Measurements from ENCODE around the gene LSAMP. TPM values are rescaled to one million over a fixed set of nuclear protein-coding genes. Genes with fewer than 3 reads are reported as not detected.

Gene LSAMP
- polyA plus RNA-seq, 2 of the 4 experiments (the other 2 are of a cell fraction): 0.12 to 0.53 TPM

- no peak overlapping the region for H3K27ac ChIP-seq
- no peaks in the 10 kb centered on the region for H3K9me3 ChIP-seq
- DNase-seq (ENCODE audit: low read depth in 1 of 2, low spot score in 1 of 2): no peak
- POLR2A ChIA-PET: no interaction called here
- WGBS (ENCODE audit: missing lambda C conversion rate): 0% methylated on average over 2 of the region's 2 CpGs
- no peak overlapping the region for H3K4me3 ChIP-seq
- CTCF ChIA-PET: interaction anchor here (0.6 to 2.1 kb wide), 3 partner anchors 11 to 327 kb away, joined by 3 to 4 read pairs (median 3); no protein-coding TSS in a partner anchor
- no peak for FAIRE-seq
- no peaks in the 10 kb centered on the region for H3K4me1 ChIP-seq
- no peak for TF ChIP-seq MAX (IDR thresholded peaks at IDR 0.05)
- TF ChIP-seq BHLHE40 (IDR thresholded peaks at IDR 0.05; ENCODE audit: low read depth, low read length): no peak
- TF ChIP-seq ZC3H11A (IDR thresholded peaks at IDR 0.05): no peak
- TF ChIP-seq TP53 (CRISPR knock-in tag; IDR thresholded peaks at IDR 0.05): no peak
- no peak for TF ChIP-seq GATA3 (IDR thresholded peaks at IDR 0.05; ENCODE audit: borderline replicate concordance)
- no peak for TF ChIP-seq ATOH8 (CRISPR knock-in tag; IDR thresholded peaks at IDR 0.05; ENCODE audit: low read depth)
- TF ChIP-seq MAZ (IDR thresholded peaks at IDR 0.05; ENCODE audit: borderline replicate concordance, low read depth, low read length): no peak
- no peak for TF ChIP-seq PBX3 (IDR thresholded peaks at IDR 0.05)
- TF ChIP-seq JUN (IDR thresholded peaks at IDR 0.05): no peak
- TF ChIP-seq RFX5 (IDR thresholded peaks at IDR 0.05): no peak
- TF ChIP-seq ZFP36 (IDR thresholded peaks at IDR 0.05; ENCODE audit: borderline replicate concordance, partially characterized antibody): no peak
- no peak for TF ChIP-seq REST (IDR thresholded peaks at IDR 0.05)
- TF ChIP-seq ZSCAN20 (CRISPR knock-in tag; IDR thresholded peaks at IDR 0.05): no peak
- TF ChIP-seq E2F6 (IDR thresholded peaks at IDR 0.05; ENCODE audit: borderline replicate concordance, low read depth): no peak
- no peak for TF ChIP-seq NPAS2 (CRISPR knock-in tag; IDR thresholded peaks at IDR 0.05; ENCODE audit: borderline replicate concordance)
- H3K4me2 ChIP-seq: no peak overlapping the region
- ATAC-seq: no peak
Measured at GRCh38 chr3:116444115-116444747, 1.1 kb downstream of the LSAMP start.

- H3K27ac ChIP-seq: no peak overlapping the region
- H3K9me3 ChIP-seq: no peaks in the 10 kb centered on the region
- POLR2A ChIA-PET: no interaction called here
- WGBS (ENCODE audit: missing lambda C conversion rate): 0% methylated on average over 4 of the region's 4 CpGs
- no peaks in the 10 kb centered on the region for H3K4me1 ChIP-seq
- TF ChIP-seq HDAC2 (IDR thresholded peaks at IDR 0.05): no peak
- ATAC-seq: no peak
- no peak for FAIRE-seq
- H3K4me3 ChIP-seq: no peak overlapping the region
- H3K4me2 ChIP-seq: no peak overlapping the region
- CTCF ChIA-PET: interaction anchor here (1.4 to 2.1 kb wide), 2 partner anchors 10 to 25 kb away, joined by 3 to 4 read pairs; no protein-coding TSS in a partner anchor
- no peak for DNase-seq (ENCODE audit: low read depth in 1 of 2, low spot score in 1 of 2)
Measured at GRCh38 chr3:116443191-116443661, 2.1 kb downstream of the LSAMP start.
